Measurements from ENCODE around the gene NECAB3.

DNA sequence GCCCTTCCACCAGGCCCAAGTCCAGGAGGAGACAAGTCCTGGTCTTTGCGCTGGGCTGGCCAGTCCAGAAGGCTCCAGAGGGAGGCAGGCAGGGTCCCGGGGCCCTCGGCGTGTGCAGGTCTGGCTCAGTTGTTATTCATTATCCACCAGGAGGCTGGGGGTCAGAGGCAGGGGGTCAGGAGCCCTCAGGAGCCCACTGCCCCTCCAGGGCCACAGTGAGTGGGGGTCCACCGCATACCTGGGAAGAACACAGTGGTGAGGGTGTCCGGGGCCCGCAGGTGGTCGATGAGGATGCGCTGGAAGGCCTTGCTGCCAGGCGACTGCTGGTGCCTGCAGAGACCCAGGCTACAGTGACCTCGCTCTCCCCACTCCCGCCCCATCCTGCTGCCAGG is 16.5 kb downstream of the NECAB3 start:
- no peak for TF ChIP-seq EZH2 (IDR thresholded peaks at IDR 0.05; ENCODE audit: borderline replicate concordance, insufficient read depth, low read depth, low read length, poor library complexity, severe bottlenecking)
- TF ChIP-seq CTCF (IDR thresholded peaks at IDR 0.05), result no peak

Data from B cell (primary cell).